ENCODE measurements around the gene RNF183.

GRCh38 chr9:113352006-113352405 lies 48.8 kb upstream of the RNF183 start:
- TF ChIP-seq POLR2A (IDR thresholded peaks at IDR 0.05; ENCODE audit: low read length) (no peak), GATA1 (IDR thresholded peaks at IDR 0.05; ENCODE audit: low read depth, low read length) (no peak)

All from erythroblast (primary cell).